Measurements from ENCODE around the gene DPF3. TPM values are rescaled to one million over a fixed set of nuclear protein-coding genes. Genes with fewer than 3 reads are reported as not detected.

Gene DPF3
- total RNA-seq, 2 donors from 2014 or later, result 18.9 to 23.3 TPM

- no peak for ATAC-seq
- intact Hi-C loops (cut with DNase I), result no loop called here
These were observed 211.7 kb downstream of the DPF3 start for GRCh38 chr14:72682188-72682587.

GRCh38 chr14:72680853-72681640, 212.9 kb downstream of the DPF3 start:
- ATAC-seq, result no peak
- DNase-seq, result no peak
- intact Hi-C loops (cut with DNase I), result no loop called here

More at GRCh38 chr14:72682188-72682587, 211.7 kb downstream of the DPF3 start:
- DNase-seq, result no peak

GRCh38 chr14:72679536-72680151, 214.3 kb downstream of the DPF3 start:
- intact Hi-C loops (cut with DNase I), result no loop called here
- ATAC-seq (peak; percentile 15 to 40), DNase-seq (no peak)

GRCh38 chr14:72679141-72679535, 214.8 kb downstream of the DPF3 start:
- no peak for DNase-seq
- peak; percentile 65 to 74 for ATAC-seq
- intact Hi-C loops (cut with DNase I), result no loop called here

GRCh38 chr14:72678356-72678755, 215.5 kb downstream of the DPF3 start:
- intact Hi-C loops (cut with DNase I), result no loop called here

GRCh38 chr14:72677664-72678063, 216.2 kb downstream of the DPF3 start:
- ATAC-seq, result no peak
- DNase-seq, result no peak
- intact Hi-C loops (cut with DNase I), result no loop called here

More at GRCh38 chr14:72678356-72678755, 215.5 kb downstream of the DPF3 start:
- ATAC-seq (no peak), DNase-seq (no peak)

- no peak for ATAC-seq
These were observed 218.8 kb downstream of the DPF3 start for GRCh38 chr14:72675126-72675525.

GRCh38 chr14:72673179-72673578, 220.7 kb downstream of the DPF3 start:
- ATAC-seq (no peak), DNase-seq (no peak)
- intact Hi-C loops (cut with DNase I), result no loop called here

More at GRCh38 chr14:72675126-72675525, 218.8 kb downstream of the DPF3 start:
- intact Hi-C loops (cut with DNase I), result no loop called here
- no peak for DNase-seq

GRCh38 chr14:72666610-72667009, 227.3 kb downstream of the DPF3 start:
- DNase-seq (no peak), ATAC-seq (peak; percentile 76 to 78)
- intact Hi-C loops (cut with DNase I), result no loop called here

GRCh38 chr14:72665259-72665658, 228.6 kb downstream of the DPF3 start:
- no peak for DNase-seq
- intact Hi-C loops (cut with DNase I), result no loop called here
- ATAC-seq, result peak in 1 of 2 donors; percentile 64

GRCh38 chr14:72664651-72665050, 229.2 kb downstream of the DPF3 start:
- intact Hi-C loops (cut with DNase I), result no loop called here

GRCh38 chr14:72663956-72664650, 229.8 kb downstream of the DPF3 start:
- no peak for ATAC-seq

More at GRCh38 chr14:72664651-72665050, 229.2 kb downstream of the DPF3 start:
- ATAC-seq, result no peak
- no peak for DNase-seq

GRCh38 chr14:72663076-72663487, 230.8 kb downstream of the DPF3 start:
- ATAC-seq (no peak), DNase-seq (no peak)
- intact Hi-C loops (cut with DNase I), result no loop called here

More at GRCh38 chr14:72663956-72664650, 229.8 kb downstream of the DPF3 start:
- intact Hi-C loops (cut with DNase I), result no loop called here
- DNase-seq, result no peak

GRCh38 chr14:72662214-72662613, 231.7 kb downstream of the DPF3 start:
- intact Hi-C loops (cut with DNase I), result no loop called here
- no peak for ATAC-seq

GRCh38 chr14:72657214-72657921, 236.5 kb downstream of the DPF3 start:
- DNase-seq (no peak), ATAC-seq (no peak)
- intact Hi-C loops (cut with DNase I), result no loop called here

More at GRCh38 chr14:72662214-72662613, 231.7 kb downstream of the DPF3 start:
- no peak for DNase-seq

GRCh38 chr14:72653026-72653425, 240.9 kb downstream of the DPF3 start:
- ATAC-seq, result no peak
- intact Hi-C loops (cut with DNase I), result no loop called here
- no peak for DNase-seq

- intact Hi-C loops (cut with DNase I), result no loop called here
- no peak for DNase-seq
- ATAC-seq, result no peak
These were observed 241.7 kb downstream of the DPF3 start for GRCh38 chr14:72652179-72652578.

GRCh38 chr14:72651714-72652113, 242.2 kb downstream of the DPF3 start:
- DNase-seq (no peak), ATAC-seq (peak; percentile 15 to 26)
- intact Hi-C loops (cut with DNase I), result no loop called here

GRCh38 chr14:72651081-72651480, 242.8 kb downstream of the DPF3 start:
- no peak for DNase-seq
- intact Hi-C loops (cut with DNase I), result no loop called here
- ATAC-seq, result peak; percentile 59 to 63

Data from left cardiac atrium (tissue), 4 donors.